Putamen (tissue), 1 donor: ENCODE results near the gene MIEN1.
"Not testable (repeated sequence)": the region's sequence is repeated elsewhere in the genome, so short reads cannot be mapped to it uniquely, and the experiment has no call there.

Source experiments
- DNase-seq: peaks from one replicate; pipeline ENCODE4 v3.0.0-alpha.2; 2016; ENCODE audit warnings: low spot score

Gene MIEN1, protein sequence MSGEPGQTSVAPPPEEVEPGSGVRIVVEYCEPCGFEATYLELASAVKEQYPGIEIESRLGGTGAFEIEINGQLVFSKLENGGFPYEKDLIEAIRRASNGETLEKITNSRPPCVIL

GRCh38 chr17:39730095-39730921, at the start of gene MIEN1:
TSS of gene MIEN1 (minus strand) at chr17:39730532. CDS start at chr17:39730495, 37 bp downstream.
- peak; percentile 84 for DNase-seq

DNA sequence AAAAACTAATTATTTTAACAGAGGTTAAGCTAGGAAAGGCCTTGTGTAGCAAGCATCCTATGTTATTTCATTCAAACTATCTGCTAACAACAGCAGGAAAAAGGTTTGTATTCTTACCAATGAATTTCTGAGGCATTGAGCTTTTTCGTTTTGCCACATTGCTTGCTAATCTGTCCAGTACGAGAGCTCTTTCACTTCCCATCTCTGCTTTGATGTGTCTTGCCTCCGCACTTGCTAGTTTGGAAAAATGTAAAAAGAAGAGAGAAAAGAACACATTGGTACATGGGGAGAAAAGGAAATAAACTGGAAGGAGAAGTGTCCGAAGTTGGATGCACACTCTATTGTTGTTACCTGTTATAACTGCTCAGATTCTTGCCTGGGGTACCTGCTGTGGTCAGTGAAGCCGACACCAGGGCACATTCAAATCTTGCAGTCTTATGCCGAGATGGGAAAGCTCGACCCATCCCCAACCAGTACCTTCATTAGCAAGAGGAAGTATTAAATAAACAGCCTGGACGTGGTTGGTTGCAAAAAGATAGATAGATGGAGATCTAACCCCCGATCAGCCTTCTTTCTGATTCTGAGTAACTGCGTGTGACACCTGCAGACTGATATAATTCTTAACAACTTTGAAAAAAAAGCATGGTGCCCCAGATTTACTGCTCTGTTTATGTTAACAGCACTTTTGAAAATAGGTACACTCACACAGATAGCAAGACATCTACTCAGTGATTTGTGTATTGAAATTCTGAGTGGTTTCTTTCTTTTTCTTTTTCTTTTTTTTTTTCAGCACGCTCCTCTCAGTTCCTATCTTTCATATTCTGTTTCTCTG, 47.4 kb upstream of the MIEN1 start:
- no peak for DNase-seq

DNA sequence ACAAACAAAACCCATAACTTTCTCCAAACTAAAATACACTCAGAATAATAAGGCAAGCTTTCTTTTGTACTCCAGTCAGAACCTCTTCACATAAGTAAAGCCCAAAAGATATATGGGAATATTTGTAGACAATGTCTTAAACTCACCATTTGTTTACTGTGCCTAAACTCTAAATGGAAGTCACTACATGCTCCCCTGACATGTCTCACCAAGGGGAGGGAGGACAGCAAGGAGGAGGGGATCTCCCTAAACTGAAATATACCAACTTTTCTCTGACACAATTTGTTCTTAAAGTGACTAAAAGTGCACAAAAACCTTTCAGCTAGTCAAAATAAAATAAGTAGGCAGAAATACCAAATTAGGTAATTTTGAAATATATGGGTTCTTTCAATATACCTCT, 45.9 kb upstream of the MIEN1 start:
- no peak for DNase-seq

DNA sequence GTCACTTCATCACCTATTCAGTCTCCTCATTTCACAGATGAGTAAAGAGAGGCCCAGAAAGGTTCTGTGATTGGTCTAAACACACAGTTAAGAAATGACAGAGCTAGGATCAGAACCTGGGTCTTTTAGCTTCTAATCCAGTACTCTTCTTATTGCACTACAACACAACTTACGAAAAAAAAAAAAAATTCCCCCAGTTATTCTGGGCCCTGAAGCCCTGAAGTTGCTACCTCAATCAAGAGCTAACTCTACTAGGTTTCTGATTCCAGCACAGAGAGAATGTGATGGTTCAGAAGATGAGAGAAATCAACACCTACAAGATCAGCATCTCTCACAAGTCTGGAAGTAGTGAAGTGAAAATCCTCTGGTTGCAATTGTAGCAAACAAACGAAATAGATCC, 44.7 kb upstream of the MIEN1 start:
- no peak for DNase-seq

DNA sequence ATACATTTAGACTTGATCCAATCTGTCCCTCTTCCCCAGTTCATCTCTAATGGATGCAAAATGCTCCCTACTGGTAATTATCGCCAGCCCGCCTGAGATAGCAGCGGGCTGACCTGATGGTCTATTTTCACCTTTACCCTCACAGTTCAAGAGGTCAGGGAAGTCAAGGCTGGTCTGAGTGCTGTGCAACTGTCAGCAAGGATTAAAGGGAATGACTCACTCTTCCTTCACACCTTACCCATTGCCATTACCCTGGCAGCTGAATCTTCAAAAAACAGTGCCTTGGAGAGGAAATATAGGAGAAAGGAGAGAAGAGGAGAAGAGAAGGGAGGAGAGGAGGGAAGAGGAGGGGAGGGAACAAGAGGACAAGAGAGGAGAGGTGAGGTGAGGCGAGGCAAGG, 43.7 kb upstream of the MIEN1 start:
- no peak for DNase-seq

DNA sequence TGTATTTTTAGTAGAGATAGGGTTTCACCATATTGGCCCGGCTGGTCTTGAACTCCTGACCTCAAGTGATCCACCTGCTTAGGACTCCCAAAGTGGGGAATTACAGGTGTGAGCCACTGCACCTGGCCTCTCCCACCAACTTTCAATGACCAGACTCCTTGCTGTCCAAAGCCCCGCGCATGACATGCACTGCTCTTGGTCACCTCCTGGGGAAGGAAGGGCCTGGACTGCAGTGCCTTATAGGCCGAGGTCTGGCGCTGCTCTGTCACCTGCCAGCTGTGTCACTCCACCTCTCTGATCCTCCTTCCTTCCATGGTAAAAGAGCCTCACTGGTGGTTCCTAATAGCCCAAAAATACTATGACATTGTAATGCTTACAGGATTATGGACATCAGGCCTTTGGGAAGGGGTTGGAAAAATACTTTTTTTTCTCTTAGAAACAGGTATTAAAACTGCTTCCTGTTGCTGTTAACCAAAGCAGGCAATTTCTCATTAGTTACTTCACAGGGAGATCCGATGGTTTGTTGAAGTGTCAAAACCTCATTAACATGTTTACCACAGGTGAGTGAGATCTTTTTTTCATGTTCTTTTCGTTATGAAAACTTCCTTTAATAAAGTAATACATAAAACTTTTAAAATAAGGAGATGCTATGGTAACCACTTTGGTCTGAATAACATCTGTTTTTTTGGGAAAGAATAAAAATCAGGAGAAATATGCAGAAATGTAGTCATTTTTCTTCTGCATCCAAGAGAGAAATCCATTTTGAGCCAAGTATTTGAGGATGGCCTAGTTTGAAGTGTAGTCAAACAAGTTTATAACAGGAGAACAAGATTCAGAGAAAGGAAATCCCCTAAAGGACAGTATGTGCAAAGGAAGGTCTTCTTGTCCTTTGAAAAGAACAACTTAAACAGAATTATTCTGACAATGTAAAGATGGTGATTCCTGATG, 42.9 kb upstream of the MIEN1 start:
- DNase-seq, result no peak

DNA sequence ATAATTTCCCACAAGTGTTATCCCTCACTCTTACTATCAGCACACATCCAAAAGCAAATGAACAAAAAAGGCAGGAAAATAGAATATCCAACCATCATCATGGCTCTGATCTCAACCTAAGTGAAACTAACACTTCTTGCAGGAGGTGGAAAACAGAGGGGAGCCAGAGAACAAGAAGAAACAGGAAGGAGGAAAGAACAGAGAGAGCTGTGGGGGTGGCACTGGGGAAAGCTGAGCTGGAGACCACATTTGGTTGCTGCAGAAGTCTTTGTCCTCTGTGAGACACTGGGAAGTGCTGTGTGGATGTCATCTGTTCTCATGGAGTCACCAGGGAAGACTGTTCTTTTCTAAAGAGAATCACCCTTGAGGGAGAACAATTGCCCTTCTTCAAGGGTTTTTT, 42.1 kb upstream of the MIEN1 start:
- no peak for DNase-seq

- DNase-seq, result no peak
Measured at GRCh38 chr17:39769974-39770587, 39.7 kb upstream of the MIEN1 start.

DNA sequence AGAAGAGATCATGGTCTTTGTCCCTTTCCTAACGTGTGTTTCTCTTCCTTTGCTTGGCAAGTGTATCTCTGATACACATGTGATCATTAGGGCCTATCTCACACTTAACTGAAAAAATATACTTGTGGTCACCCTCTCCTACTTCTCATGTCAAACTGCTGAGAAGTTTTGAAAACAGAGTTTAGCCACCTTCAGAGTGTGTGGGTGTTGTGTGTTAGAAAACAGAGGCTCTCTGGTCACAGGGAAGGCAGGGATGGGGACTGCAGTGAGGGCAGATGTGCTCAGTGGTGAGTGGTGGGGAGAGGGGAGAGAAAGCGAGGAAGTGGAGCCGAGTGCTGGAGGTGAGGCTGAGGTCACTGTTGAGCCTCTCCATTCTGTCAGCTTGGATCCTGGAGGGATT, 36.8 kb upstream of the MIEN1 start:
- no peak for DNase-seq

GRCh38 chr17:39765766-39766165, 35.4 kb upstream of the MIEN1 start:
- no peak for DNase-seq

- DNase-seq, result no peak
Measured at GRCh38 chr17:39765175-39765574, 34.8 kb upstream of the MIEN1 start.

DNA sequence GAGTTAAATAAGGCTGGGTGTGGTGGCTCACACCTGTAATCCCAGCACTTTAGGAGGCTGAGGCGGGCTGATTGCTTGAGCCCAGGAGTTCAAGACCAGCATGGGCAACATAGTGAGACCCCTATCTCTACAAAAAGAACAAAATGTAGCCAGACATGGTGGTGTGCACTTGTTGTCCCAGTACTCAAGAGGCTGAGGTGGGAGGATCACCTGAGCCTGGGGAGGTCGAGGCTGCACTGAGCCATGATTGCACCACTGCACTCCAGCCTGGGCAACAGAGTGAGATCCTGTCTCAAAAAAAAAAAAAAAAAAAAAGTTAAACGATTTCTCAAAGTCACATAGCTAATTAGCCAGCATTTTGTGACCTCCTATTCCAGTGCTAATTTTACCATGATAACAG, 33.8 kb upstream of the MIEN1 start:
- DNase-seq, result not testable (repeated sequence)

- no peak for DNase-seq
Measured at GRCh38 chr17:39763051-39763820, 32.9 kb upstream of the MIEN1 start.

- no peak for DNase-seq
Measured at GRCh38 chr17:39761861-39762496, 31.6 kb upstream of the MIEN1 start.

- DNase-seq, result no peak
Measured at GRCh38 chr17:39759204-39759603, 28.9 kb upstream of the MIEN1 start.

DNA sequence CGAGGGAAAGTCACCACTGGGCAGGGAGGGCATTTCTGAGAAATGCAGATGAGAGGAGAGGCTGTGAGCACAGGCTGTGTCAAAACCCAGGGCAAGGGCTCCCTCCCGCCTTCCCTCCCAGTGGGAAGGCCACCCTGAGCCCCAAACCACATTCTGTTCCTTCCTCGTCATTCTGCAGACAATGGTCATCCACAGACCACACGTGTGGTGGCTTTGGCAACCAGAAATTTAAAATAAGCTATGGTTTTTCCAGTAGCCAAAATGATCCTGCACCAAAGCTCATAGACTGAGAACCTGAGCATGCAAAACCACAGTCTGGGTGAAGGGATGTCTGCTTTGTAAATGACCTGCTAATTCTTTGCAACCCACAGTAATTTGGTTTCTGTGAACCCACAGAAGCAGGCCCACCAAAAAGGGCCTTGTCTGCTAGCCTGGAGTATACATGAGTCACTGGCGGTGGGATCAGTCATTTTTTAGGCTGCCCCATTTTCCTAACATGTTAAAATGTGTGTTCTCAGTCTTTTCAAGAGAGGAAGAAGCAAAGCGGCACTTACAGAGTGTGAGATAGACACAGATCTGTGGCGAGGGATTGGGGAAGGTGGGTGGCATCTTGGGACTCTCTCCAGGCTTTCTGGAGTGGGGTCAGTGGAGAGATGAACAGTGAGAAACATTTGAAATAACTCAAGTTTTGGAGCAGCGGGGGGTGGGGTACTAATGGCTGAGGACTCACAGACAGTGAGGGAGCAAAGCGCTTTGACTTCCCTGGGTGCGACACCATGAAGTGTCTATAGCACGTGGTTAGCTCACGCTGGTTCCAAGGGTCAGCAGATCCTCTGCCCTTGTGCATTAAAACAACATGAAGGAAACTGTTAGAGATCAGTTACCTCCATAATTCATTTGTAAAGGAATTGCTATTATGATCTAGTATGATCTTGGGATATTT, 27.9 kb upstream of the MIEN1 start:
- no peak for DNase-seq

DNA sequence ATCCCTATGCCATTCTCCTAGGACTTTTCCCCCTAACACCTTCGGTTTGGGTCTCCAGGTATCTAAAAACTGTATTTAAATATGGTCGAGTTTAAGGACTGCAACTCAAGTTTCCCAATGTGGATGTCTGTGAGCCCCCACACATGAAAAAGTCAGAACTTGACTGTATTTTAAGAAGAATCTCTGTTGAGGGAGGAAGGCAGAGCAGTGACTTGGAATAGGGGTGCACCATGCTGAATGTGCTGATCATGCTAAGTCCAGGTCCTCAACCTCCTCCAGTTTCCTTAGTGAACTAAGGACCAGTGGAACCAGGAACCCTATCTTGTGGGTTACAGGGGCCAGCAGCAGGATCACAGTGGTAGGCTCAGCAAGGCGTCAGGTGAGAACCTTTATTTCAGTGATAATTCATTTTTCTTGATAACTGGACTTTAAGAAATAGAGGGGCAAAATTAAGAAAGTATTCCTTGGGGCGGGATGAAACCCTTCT, 26.9 kb upstream of the MIEN1 start:
- DNase-seq, result no peak

- DNase-seq, result no peak
Measured at GRCh38 chr17:39756380-39757079, 26.2 kb upstream of the MIEN1 start.
